Spinal cord (tissue), 10 donors: ENCODE results near the gene PCSK5. TPM values are rescaled to one million over a fixed set of nuclear protein-coding genes. Genes with fewer than 3 reads are reported as not detected.

ENCODE experiments used
- DNase-seq, 6 donors: peaks; one replicate each; pipeline versions ENCODE4 v3.0.0 to v3.0.0-alpha.2; 2013 to 2015; ENCODE audit warnings: low spot score in 6 of 6, low read depth in 4 of 6
- H3K27ac ChIP-seq: one replicate; pipeline ENCODE4 v1.5.1; 2013; ENCODE audit warnings: low read depth, low read length, control low read depth
- H3K27me3 ChIP-seq: one replicate; pipeline ENCODE4 v1.6.1; 2013; ENCODE audit warnings: low read length; ENCODE audit not compliant: control insufficient read depth, insufficient read depth
- H3K36me3 ChIP-seq: one replicate; pipeline ENCODE4 v1.6.1; 2013; ENCODE audit warnings: low read length; ENCODE audit not compliant: control insufficient read depth, insufficient read depth
- H3K4me1 ChIP-seq: one replicate; pipeline ENCODE4 v1.6.1; 2013; ENCODE audit warnings: low read length; ENCODE audit not compliant: control insufficient read depth, insufficient read depth
- H3K4me3 ChIP-seq: one replicate; pipeline ENCODE4 v1.5.1; 2013; ENCODE audit warnings: low read depth, low read length, control low read depth
- H3K9me3 ChIP-seq: one replicate; pipeline ENCODE4 v1.6.1; 2013; ENCODE audit warnings: low read length; ENCODE audit not compliant: control insufficient read depth, insufficient read depth
- WGBS: methylation state at CpG from one replicate; pipeline ENCODE4 v1.1.5; 2013; ENCODE audit warnings: missing lambda C conversion rate; ENCODE audit not compliant: insufficient coverage; 5-methylcytosine and 5-hydroxymethylcytosine counted together
- polyA plus RNA-seq, 2 donors: library from polyadenylated mRNA; unstranded; fragments of 120-200 nt; gene quantifications; one replicate each; pipeline ENCODE4 v1.2.1, GENCODE V29; 2013; ENCODE audit not compliant: insufficient read length in 2 of 2
- total RNA-seq, 2 donors: library from RNA; depleted of rRNA in 1 of 2; stranded (reverse); fragments of 120-200 nt in 1 of 2; fragments of >200 nt in 1 of 2; gene quantifications; one replicate each; pipeline versions ENCODE4 v1.2.3 to v1.2.4, GENCODE V29; 2013 to 2014
- donor health status: healthy.

PCSK5 gene
- total and polyA plus RNA-seq, 4 donors = 8.8 to 15.6 (median 12.5) TPM

- WGBS = no CpG with 5 or more reads among the region's 5 CpGs
- Histone ChIP-seq H3K27me3 (no peaks in the 10 kb centered on the region), H3K9me3 (no peaks in the 10 kb centered on the region), H3K36me3 (no peaks in the 10 kb centered on the region), H3K4me3 (no peak overlapping the region), H3K27ac (no peak overlapping the region), H3K4me1 (no peaks in the 10 kb centered on the region)
- no peak for DNase-seq
These were observed 136.9 kb downstream of the PCSK5 start for GRCh38 chr9:76027416-76027815.

DNA sequence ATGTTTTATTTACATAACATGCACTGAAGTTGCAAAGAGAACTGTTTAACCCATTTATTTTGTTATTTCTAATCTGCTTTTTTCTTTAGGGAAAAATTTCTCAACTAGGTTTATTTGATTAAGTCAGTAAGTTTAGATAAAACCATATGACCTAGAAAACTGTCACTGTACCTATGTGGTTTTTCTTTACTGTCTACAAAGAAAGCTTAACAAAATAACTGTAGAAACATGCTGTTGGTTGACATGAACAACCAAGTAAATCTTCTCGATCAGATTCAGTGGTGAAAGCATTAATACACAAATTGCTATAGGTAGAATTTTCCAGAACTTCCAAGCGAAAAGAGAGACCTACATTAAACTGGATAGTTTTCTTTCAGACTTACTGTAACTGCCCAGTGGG lies 137.4 kb downstream of the PCSK5 start:
- H3K27me3 ChIP-seq = no peaks in the 10 kb centered on the region
- no peaks in the 10 kb centered on the region for H3K9me3 ChIP-seq
- WGBS = no CpG with 5 or more reads among the region's 2 CpGs
- DNase-seq = no peak
- H3K4me3 ChIP-seq = no peak overlapping the region
- H3K36me3 ChIP-seq = no peaks in the 10 kb centered on the region
- H3K27ac ChIP-seq = no peak overlapping the region
- no peaks in the 10 kb centered on the region for H3K4me1 ChIP-seq

DNA sequence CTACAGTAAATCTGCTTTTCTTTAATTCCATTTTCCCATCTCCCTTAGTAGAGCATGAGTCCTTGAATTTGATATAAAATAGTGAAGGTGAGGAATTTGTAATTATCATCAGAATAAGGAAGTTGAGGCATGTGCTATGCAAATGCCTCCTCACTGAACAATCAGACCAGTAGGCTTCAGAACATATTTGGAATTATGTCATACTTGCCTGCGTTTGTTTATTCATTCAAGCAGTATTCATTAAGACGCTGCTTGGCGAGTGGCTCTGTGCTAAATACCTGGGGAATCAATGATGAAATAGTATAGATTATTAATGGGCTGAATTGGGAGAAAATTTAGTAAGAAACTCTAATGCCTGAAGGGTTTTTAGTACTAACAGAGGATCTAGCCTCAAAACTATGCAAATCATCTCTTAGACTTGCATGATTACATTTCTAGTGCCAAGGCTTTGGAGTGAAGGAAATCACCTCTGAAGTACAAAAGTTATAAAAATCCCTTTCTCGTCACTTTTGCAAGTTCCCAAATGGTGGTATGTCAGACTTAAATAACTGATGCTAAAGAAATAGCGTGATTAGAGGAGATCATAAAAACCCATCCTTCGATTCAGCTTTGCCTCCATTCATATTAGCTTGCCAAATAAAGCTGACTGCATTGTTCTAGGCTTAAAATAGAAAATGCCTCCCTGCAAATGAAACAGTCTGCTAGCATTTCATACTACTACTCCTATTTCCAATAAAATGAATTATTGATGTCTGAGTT lies 141.7 kb downstream of the PCSK5 start:
- H3K4me3 ChIP-seq = no peak overlapping the region
- H3K4me1 ChIP-seq = no peaks in the 10 kb centered on the region
- H3K36me3 ChIP-seq = no peaks in the 10 kb centered on the region
- H3K27me3 ChIP-seq = no peaks in the 10 kb centered on the region
- WGBS = 63% methylated on average over 2 of the region's 6 CpGs
- no peak overlapping the region for H3K27ac ChIP-seq
- no peak for DNase-seq
- H3K9me3 ChIP-seq = no peaks in the 10 kb centered on the region

DNA sequence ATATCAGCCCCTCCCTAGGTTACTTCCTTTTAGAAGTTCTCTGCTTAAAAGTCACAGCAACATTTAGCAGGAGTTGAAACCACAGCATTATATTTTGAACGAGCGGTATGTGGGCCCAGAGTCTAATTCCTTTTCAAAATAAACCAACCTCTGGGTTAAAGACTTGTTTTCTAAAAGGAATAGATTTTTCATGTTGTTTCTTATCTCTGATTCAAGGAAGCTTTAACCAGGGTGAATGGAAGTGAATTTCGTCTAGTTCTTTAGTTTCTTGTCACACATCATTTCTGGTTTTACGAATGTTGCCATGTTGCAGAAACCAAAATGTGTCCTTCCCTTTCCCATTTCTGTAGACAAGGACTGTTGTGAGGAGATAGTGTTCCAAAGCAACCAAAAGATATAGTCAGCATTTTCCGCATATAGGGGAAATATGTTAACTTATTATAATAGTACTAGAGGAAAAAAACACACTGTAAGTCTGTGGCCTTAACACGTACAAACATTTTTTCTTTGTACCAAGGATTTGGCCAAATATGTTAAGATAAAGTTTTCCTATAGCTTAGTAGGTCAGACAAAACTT lies 142.4 kb downstream of the PCSK5 start:
- no peak for DNase-seq
- no peaks in the 10 kb centered on the region for H3K4me1 ChIP-seq
- WGBS = no CpG with 5 or more reads among the region's 6 CpGs
- no peaks in the 10 kb centered on the region for H3K36me3 ChIP-seq
- H3K9me3 ChIP-seq = no peaks in the 10 kb centered on the region
- no peak overlapping the region for H3K27ac ChIP-seq
- no peaks in the 10 kb centered on the region for H3K27me3 ChIP-seq
- H3K4me3 ChIP-seq = no peak overlapping the region

- H3K4me1 ChIP-seq = no peaks in the 10 kb centered on the region
- H3K4me3 ChIP-seq = no peak overlapping the region
- no peak for DNase-seq
- no peaks in the 10 kb centered on the region for H3K9me3 ChIP-seq
- H3K27me3 ChIP-seq = no peaks in the 10 kb centered on the region
- H3K27ac ChIP-seq = no peak overlapping the region
- WGBS = 96% methylated on average over 2 of the region's 3 CpGs
- no peaks in the 10 kb centered on the region for H3K36me3 ChIP-seq
These were observed 143.6 kb downstream of the PCSK5 start for GRCh38 chr9:76034049-76034448.

DNA sequence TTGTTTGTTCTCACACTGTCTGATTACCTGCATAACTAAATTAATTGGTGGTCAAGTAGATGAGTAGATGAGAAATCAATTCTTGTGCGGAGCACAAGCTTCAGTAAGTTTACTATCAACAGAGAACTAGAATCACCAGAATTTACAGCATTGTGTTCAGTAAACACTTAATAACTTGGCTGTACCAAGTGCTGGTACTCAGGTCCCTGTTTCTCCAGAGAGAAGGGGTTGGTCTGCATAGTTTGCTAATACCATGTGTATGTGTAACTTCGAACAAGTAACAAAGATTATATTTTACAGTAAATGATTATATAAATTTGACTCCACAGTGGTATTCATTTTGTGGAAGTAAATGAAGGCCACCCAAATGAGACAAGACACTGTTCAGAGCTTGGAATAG lies 146.3 kb downstream of the PCSK5 start:
- Histone ChIP-seq H3K27me3 (no peaks in the 10 kb centered on the region), H3K4me1 (no peaks in the 10 kb centered on the region)
- WGBS = no CpG with 5 or more reads among the region's 2 CpGs

GRCh38 chr9:76037587-76038225 lies 147.2 kb downstream of the PCSK5 start:
- DNase-seq = no peak
- WGBS = 100% methylated on average over 1 of the region's 9 CpGs

More for the DNA sequence above, 146.3 kb downstream of the PCSK5 start:
- no peaks in the 10 kb centered on the region for H3K9me3 ChIP-seq
- no peaks in the 10 kb centered on the region for H3K36me3 ChIP-seq
- DNase-seq = no peak
- H3K4me3 ChIP-seq = no peak overlapping the region
- H3K27ac ChIP-seq = no peak overlapping the region

DNA sequence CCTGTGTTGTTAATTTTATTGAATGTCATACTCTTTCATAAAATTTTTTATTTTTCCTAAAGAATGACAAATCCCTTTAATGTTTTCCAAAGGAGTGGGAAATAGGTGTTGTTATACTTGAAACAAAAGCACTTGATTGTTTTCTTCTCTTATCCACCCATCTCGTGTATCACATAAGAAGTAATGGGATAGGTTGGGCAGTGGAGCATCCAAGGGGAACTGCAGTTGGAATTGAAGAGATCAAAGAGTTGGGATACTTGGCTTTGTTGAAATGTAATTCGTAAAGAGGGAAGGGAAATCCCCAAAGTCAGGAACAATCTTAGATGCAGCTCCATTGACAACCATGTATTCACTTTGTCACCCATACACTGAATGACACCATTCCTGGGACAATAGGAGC lies 148.0 kb downstream of the PCSK5 start:
- Histone ChIP-seq H3K36me3 (no peaks in the 10 kb centered on the region), H3K4me1 (no peaks in the 10 kb centered on the region), H3K27me3 (no peaks in the 10 kb centered on the region), H3K27ac (no peak overlapping the region), H3K4me3 (no peak overlapping the region), H3K9me3 (no peaks in the 10 kb centered on the region)
- no CpG with 5 or more reads among the region's 2 CpGs for WGBS
- no peak for DNase-seq

More at GRCh38 chr9:76037587-76038225, 147.2 kb downstream of the PCSK5 start:
- no peak overlapping the region for H3K4me3 ChIP-seq
- no peaks in the 10 kb centered on the region for H3K27me3 ChIP-seq
- no peak overlapping the region for H3K27ac ChIP-seq
- H3K36me3 ChIP-seq = no peaks in the 10 kb centered on the region
- H3K9me3 ChIP-seq = no peaks in the 10 kb centered on the region
- no peaks in the 10 kb centered on the region for H3K4me1 ChIP-seq

DNA sequence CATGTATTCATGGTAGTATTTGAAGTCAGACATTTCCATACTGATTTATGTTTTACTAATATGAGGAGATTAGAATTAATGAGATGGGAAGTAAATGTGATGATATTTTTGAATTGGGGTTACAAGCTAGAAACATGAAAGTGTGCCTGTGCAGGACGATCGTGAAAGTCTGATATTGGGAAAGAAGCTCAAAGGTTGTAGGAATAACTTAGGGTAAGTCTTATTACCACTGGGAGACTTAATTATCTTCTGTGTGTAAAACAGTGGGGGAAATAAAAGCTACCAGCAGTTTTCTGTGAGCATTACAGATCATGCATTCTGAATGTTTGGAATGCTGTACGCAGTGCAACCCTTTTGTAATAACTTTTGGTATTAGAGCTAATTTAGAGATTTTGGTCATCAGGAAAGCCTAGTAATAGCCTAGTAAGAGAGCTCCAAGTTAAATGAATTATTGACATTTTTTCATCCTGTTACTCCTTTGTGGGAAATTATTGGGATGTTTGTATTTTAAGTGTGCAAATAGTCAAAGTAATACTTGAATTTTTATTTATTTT lies 153.9 kb downstream of the PCSK5 start:
- Histone ChIP-seq H3K4me1 (no peaks in the 10 kb centered on the region), H3K9me3 (no peaks in the 10 kb centered on the region)

More for the DNA sequence above, 153.9 kb downstream of the PCSK5 start:
- H3K27ac ChIP-seq = no peak overlapping the region
- WGBS = 64% methylated on average over 3 of the region's 3 CpGs
- H3K27me3 ChIP-seq = no peaks in the 10 kb centered on the region
- peak in 1 of 6 donors; percentile 28 for DNase-seq
- no peak overlapping the region for H3K4me3 ChIP-seq
- no peaks in the 10 kb centered on the region for H3K36me3 ChIP-seq
